ENCODE results near the gene LGALS3BP.

- TF ChIP-seq CTCF (IDR thresholded peaks at IDR 0.05; ENCODE audit: insufficient read depth, low read length, poor library complexity, severe bottlenecking): no peak
- no peak for TF ChIP-seq EZH2phosphoT487 (conservative IDR thresholded peaks at IDR 0.05; ENCODE audit: low read length)
Measured at GRCh38 chr17:78952706-78953105, 27.0 kb downstream of the LGALS3BP start.

Data from SU-DHL-6 (cell line).